T-helper 1 cell (primary cell): ENCODE data around the gene MIA2.

ENCODE experiments used
- DNase-seq, 5 donors: peaks; one replicate each; pipeline ENCODE4 v3.0.0-alpha.2; 2012 to 2020

The MIA2 gene

DNA sequence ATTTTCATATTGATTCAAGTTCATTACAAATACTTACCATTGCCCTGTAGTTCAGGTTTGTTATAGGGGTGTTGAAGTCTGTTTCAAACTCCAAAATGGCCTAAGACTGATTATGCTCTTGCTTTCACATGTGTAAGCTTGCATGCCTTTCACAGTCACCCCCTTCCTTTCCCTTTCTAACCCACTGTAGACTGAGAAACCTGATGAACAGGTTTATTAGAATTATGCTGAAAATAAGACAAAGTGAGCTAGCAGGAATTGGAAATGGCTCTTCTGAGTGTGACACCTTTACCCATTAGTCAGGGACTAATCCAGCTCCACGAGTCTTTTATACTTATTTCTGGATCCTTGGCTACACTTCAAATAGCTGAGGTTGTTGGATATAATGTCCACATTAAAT lies 159.6 kb downstream of the MIA2 start:
- DNase-seq: no peak

DNA sequence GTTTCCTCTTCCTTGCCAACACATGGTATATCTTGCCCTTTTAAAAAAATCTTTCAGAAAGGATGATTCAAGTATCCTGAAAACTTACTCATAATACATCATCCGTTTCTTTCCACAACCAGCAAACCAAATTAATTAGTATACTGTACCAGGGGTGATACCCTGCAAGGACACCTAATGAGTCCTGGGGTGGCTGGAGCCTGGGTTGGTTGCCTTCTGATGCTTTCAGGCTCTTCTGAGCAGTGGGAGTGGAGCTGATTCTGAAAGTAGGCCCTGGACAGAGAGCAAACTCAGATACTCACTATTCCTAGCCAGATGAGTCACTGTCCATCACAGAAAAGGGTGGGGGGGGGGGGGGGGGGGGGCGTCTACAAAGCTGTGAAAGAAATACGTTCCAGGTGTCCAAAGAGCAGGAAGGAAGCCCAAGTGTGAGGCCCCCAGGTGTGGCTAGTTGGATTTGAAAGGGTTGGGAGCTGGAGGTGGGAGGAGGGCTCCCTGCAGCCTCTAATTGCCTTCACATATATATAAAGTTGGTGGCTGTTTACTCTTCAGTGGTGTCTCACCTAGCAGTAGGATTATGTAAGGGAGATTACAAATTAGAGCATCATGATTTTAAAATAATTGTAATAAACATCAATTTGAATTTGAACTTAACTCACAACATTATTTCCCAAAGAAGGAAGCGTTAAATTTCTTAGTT lies 162.0 kb downstream of the MIA2 start:
- no peak for DNase-seq

DNA sequence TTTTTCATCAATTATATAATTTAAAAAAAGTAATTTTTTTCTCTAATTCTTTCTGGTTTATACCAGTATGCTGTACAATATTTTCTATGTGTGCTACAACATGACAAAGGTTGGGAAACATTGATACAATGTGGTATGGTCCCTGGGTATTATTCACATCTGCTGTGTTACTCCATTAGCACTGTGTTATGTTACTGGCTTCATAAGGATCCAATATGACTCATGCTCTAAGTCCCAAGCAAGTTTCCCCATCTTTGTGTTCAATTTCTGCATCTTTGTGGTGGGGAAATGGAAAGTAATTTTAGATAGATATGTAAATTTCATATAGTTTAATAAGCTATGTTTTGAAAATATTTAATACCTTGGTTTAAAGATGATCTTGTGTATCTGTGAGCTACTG lies 162.7 kb downstream of the MIA2 start:
- no peak for DNase-seq

DNA sequence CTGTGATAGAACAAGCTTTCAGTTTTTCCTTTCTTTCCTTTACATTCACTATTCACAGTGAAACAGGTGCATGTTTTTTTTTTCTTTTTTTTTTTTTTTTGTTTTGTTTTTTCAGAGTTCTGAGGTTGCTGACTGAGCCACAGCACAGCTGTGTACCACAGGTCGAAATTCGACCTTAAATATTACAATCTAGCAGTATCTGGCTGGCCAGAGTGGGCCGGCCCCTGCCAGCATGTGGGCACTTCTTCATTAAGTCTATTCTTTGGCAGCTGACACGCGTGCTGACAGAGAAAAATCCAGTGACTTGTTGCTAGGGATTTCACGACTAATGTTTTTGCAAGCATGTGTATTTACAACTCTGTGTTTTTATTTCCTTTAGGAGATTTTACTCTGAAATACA lies 164.7 kb downstream of the MIA2 start:
- DNase-seq: no peak

DNA sequence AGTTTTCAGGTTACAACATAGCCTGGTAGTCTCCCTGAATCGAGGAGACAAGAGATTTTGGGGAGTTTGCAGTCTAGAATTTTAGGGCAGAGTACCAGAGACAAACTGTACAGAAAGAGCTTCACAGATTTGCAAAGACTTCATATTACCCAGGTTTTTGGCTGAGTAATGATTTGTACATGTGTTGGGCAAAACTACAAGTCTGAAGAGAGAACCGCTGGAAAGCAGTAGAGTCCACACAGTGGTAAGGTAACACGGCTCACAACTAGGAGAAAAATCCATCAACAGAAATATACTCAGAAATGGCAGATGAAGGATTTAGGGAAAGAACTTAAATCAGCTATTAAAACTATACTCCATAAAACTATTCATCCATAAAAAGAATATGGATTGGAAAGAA lies 172.8 kb downstream of the MIA2 start:
- no peak for DNase-seq

DNA sequence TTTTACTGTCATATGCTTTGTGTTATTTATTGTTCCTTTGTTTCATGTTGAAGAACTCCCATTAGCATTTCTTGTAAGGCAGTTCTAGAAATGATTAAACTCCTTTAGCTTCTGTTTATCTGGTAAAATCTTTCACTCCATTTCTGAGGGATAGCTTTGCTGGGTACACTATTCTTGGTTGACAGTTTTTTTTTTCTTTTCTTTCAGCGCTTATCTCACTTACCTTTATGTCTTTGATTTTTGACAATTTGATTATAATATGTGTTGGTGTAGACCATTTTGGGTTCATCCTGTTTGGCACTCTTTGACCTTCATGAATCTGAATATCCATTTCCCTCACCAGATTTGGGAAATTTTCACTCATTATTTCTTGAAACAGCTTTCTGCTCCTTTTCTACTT lies 182.4 kb downstream of the MIA2 start:
- DNase-seq: no peak

DNA sequence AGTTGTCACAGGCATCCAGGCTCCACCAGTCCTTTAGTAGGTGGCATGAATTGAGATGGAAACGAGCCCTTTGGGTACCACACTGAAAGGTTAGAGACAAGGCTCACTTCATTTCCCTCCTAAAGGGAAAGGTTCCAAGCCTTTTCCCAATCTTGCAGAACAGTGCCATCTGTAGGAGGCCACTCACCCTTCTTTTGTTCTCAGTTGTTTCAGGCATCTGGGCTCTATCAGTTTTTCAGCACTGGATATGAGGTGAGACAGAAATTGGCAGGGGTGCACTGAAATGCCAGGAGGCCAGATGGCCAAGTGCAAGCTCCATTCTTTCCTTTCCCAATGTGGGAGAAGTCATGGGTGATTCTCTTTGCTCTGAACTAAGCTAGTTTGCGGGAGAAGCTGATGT lies 183.3 kb downstream of the MIA2 start:
- DNase-seq: no peak

DNA sequence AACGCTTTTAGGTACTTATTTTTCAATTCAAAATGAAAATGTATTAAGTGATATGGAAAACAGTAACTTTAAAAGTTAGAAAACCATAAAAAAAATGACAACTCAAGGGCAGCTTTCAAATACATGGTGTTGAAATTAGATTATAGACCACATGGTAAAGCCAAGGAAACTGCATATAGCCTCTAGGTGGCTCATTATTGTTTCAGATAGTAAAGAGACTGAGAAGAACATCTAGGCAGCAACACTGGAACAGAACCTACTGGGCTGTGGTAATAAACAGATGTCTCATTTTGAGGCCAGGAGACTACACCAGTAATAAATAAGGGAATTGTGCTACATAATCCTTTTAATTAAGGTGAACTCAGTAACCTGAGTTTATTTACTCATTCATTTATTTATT lies 185.6 kb downstream of the MIA2 start:
- DNase-seq: no peak

DNA sequence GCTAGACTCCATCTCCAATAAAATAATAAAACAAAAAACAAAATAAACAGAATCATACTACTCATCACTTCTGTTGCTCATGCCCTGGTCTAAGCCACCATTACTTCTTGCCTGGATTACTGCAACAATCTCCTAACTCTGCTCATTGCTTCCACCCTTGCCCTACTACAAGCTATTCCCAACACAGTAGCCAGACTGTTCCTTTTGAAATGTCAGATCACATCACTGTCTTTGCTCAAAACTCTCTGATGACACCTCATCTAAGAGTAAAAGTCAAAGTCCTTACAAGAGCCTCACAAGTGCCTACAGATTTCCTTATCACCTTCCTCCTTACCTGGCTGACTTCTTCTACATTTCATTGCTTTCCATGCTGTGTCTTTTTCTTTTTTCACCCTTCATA lies 188.5 kb downstream of the MIA2 start:
- DNase-seq: no peak

DNA sequence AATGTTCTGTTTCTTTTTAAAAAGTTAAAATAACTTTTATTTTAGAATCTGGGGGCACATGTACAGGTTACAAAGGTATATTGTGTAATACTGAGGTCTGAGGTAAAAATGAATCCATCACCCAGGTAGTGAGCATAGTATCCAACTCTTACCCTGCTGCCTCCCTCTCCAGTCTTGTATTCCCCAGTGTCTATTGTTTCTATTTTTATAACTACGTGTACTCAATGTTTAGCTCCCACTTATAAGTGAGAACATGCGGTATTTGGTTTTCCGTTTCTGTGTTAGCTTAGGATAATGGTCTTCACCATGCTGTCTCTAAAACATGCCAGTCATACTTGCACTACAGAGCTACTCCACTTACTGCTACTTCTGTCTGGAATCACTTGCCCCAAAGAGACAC lies 190.1 kb downstream of the MIA2 start:
- no peak for DNase-seq

DNA sequence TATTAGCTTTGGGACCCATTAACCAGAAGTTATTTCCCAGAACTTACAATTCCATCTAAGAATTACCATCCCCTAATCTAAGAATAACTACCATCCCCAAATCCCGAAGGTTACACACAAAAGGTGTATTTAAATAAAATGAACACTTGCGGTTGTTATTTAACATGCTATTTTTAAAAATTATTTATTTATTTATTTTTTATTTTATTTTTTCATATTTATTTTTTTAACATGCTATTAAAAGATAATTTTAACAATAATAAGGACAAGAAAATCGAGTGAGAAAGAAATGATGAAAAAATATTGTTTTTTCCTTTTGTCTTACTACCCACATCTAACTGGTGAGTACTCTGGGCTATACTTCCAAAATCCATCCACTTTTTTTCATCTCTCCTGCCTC lies 192.2 kb downstream of the MIA2 start:
- DNase-seq: no peak

DNA sequence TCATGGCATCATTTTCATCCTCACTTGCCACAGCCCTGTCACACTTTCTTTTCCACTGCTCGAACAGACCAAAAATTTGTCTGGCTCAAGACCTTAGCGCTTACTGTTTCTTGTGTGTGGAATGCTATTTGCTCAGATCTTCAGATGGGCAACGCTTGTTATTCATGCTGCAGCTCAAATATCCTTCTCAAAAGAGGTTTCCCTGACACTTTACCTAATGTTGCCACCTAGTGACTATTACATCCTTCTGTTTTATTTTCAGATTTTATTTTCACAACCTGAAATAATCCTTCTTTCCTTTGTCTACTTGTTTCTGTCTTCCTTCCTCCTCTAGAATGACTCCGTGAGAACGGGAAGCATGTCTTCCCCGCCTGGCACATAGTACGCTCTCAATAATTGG lies 192.9 kb downstream of the MIA2 start:
- DNase-seq: peak in 1 of 5 donors; percentile 28

DNA sequence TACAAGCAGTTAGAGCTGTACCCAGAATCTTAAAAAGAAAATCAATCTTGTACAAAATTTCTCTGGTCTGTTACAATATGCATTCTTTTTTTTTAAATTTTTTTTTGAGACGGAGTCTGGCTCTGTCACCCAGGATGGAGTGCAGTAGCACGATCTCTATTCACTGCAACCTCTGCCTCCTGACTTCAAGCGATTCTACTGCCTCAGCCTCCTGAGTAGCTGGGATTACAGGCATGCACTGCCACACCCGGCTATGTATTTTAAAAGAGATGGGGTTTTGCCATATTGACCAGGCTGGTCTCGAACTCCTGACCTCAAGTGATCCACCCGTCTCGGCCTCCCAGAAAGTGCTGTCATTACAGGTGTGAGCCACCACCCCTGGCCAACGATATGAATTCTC lies 194.4 kb downstream of the MIA2 start:
- DNase-seq: no peak

DNA sequence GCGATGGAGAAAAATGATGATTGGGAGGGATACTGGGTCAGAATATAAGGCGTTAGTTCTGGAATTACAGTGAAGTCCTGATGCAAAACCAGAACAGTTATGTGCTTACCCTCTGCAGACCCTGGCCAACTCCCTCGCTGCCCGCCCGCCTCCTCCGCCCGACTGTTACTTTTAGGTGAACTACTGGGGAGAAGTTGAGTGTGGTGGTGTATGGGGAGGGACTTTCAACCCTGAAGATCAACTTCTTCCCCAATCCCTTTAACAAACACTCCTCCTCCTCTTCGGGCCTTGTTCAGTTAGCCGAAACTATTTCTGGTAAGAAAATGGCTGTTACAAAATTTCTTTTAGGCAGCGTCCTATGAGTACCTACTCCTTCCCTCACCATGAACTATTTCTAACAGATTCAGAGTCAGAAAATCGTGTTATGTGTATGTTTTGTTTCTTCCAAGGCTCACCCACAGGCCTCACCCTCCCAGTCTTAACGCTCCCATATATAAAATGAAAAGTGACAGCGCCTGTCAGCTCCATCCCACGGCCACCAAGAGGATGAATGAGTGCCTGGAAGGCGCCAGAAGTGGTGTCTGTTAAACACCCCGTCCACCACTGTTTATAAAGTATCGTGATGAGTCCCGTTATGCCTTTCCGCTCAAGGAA lies 197.2 kb downstream of the MIA2 start:
- DNase-seq: peak in 1 of 5 donors; percentile 8

DNA sequence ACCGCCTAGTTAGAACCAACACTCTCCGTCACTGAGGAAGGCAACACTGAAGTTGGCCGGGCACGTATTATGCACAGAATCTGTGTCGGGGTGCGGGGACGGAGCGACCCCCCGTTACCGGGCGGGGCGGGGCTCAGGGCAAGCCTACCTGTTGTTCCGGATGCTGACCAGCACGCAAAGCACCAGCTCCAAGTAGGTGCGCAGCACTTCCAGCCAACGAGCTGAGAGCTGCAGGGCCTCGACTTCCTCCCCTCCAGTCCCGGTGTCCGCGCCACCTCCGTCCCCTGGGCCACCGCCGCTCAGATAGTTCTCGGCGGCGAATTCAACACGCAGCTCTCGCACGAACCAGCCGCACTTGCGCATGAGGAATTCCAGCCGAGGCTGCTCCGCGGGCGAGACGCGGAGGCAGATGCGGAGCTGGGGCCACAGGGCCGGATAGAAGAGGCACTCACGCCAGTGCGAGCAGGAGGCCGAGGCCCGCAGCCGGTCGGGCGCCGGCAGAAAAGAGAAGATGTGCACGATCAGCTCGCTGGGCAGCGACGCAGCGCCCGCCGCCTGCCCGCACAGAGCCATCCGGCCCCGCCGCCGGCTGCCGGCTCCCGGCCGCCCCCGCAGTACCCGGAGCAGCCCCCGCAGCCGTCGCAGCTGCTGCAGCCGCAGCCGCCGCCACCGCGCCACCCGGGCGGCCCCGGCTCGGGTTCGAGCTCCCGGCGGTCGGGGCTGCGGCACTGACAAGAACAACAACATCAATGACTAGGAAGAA lies 197.9 kb downstream of the MIA2 start:
- peak; percentile 21 to 66 (median 28) for DNase-seq

DNA sequence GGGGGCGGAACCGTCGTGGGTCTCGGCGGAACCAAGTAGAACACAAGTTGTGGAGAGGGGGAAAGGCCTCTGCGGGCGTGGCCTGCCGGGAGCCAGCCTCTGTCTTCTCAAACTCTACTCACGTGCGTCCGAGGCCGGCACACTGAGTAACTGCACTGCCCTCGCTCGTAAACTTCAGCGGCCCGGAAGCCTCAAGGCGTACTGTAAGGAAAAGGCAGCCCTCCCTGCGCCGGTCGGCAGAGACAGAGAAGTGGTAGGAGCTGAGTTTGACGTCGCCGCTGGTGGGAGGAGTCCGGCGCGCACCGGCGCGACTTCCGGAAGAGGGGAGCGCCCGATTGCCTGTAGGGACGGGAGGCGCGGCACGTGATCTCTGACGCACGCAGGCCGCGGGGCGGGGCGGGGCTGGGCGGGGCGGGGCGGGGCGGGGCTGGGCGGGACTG lies 198.5 kb downstream of the MIA2 start, which contains the start of gene FBXO33:
TSS of gene FBXO33 (minus strand) at position 255 of the 440 bp plus-strand sequence. CDS start 271 bp downstream, outside the sequence.
- DNase-seq: peak; percentile 92 to 98 (median 94)

DNA sequence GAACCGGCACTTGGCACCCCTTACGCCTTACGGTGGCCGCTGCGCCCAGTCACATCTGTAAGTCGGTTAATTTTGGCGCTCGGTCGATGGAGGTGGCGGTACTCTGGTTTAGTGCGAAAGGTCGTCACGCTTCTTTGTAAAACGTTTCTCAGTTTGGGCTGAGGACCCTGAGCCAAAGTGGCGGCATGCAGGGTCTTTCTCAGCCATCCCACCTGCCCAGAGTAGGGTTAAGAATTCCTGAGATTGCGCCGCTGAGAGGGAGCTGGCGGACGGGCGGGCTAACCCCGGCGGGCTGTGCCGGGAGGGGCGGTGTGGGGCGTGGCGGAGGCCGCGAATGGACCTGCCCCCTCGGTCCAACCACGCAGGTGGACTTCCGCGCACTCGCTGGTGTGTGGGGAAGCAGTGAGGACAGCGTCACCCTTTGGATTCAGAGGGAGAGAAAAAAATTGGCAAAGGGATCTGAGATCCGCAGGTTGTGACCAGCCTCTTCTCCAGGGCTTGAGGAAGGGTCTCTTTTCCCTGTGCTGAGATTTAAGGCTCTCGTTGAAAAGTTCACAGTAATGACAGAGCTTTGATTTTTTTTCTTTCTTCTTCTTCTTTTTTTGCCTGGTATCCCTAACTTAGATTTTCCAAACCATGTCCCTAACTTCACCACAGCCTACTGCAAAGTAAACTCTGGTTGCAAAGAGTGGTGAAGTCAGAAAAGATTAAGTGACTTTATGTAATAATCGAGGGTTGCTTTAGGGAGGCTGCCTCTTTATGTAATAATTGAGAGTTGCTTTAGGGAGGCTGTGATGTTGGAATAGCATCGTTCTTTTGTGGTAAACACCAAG lies 199.1 kb downstream of the MIA2 start:
- DNase-seq: peak; percentile 63 to 87 (median 70)

DNA sequence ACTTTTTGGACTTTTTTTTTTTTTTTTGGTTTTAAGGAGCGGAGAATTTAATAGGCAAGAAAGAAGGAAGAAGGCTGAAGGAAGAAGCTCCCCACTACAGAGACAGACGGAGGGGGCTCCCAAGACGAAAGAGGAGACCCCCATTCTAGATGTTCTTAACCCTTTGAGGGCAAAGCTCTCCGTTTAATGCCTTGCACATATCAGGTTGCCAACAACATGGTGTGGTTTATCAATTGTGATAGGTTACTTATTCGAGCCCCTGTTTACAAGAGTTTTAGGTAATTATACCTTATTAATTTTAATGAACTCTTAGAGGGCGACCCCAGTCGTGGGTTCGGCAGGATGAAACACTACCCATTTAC lies 199.7 kb downstream of the MIA2 start:
- DNase-seq: no peak

DNA sequence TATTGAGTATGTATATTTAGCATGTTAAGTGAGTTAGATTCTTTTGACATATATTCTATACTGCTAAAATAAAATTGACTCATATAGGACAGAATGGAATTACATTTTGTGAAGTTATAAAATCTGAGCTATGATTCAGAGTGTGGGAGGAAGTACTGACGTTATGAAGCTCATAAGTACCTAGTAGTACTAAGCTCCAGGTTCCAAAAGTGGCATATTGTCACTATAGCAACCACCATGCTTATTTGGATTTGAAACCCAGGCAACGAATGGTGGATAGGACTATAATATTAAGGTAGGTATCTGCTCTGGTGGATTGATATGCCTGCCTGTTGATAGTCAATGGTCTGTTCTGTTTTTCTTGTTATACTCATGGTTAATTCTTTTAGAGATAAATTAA lies 200.7 kb downstream of the MIA2 start:
- no peak for DNase-seq

DNA sequence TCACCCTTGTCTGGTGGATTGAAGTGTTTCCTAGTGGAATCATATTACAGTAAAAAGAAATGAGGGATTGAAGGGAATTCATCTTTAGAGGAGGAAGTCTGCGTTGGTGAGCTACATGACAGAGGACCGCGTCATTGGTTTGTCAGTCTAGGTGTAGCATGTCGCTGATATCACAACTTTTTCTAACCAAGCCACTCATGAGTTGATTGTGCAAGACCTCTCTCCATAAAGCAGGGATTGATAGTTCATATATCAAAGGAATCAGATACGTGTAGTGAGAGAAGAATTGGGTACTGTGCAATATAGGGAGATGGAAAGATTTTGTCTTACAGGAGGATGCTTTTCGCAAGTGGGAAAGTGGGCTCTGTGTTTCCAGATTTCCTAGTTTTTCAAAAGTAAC lies 201.5 kb downstream of the MIA2 start:
- no peak for DNase-seq
